Stomach (tissue), 9 donors: ENCODE data around the gene FYCO1. TPM values are rescaled to one million over a fixed set of nuclear protein-coding genes. Genes with fewer than 3 reads are reported as not detected.

Source experiments
- DNase-seq, 2 donors: peaks; one replicate each; pipeline versions ENCODE4 v3.0.0 to v3.0.0-alpha.2; 2013 to 2019
- H3K27ac ChIP-seq, 5 donors: fragments of 200-600 bp in 4 of 5; sonication (generic) in 4 of 5; one replicate each; pipeline ENCODE4 v1.5.1; 2013 to 2019; ENCODE audit warnings: mild to moderate bottlenecking in 1 of 5, moderate library complexity in 1 of 5
- H3K27me3 ChIP-seq, 3 donors: fragments of 200-600 bp; sonication (generic); one replicate each; pipeline ENCODE4 v1.5.1; 2017 to 2019; ENCODE audit warnings: mixed run types in 1 of 3
- H3K36me3 ChIP-seq, 4 donors: fragments of 200-600 bp; sonication (generic); 1 replicate in 3 of 4; 2 replicates in 1 of 4; pipeline ENCODE4 v1.5.1; 2016 to 2019
- H3K4me1 ChIP-seq, 4 donors: fragments of 200-600 bp; sonication (generic); one replicate each; pipeline ENCODE4 v1.5.1; 2016 to 2019
- H3K4me3 ChIP-seq, 4 donors: fragments of 200-600 bp; sonication (generic) in 3 of 4; one replicate each; pipeline ENCODE4 v1.5.1; 2016 to 2019; ENCODE audit warnings: mild to moderate bottlenecking in 1 of 4
- H3K9me3 ChIP-seq, 4 donors: fragments of 200-600 bp; sonication (generic); one replicate each; pipeline ENCODE4 v1.5.1; 2016 to 2019
- CTCF ChIP-seq, 7 experiments: fragments of 450-650 bp in 4 of 7; fragments of 200-600 bp in 3 of 7; sonication (generic) in 3 of 7; IDR thresholded peaks; one replicate each; pipeline ENCODE4 v1.5.1; 2016 to 2019; ENCODE audit warnings: antibody characterized with exemption in 7 of 7, control low read depth in 2 of 7, mild to moderate bottlenecking in 1 of 7
- EP300 ChIP-seq: sonication (generic); formaldehyde crosslinking; IDR thresholded peaks from one replicate; pipeline ENCODE4 v1.6.1; 2017; ENCODE audit warnings: antibody characterized with exemption
- POLR2A ChIP-seq, 4 donors: fragments of 450-650 bp; IDR thresholded peaks; one replicate each; pipeline ENCODE4 v1.6.1; 2016; ENCODE audit warnings: antibody characterized with exemption in 4 of 4, control low read depth in 2 of 4, mild to moderate bottlenecking in 1 of 4, moderate library complexity in 1 of 4
- POLR2AphosphoS5 ChIP-seq, 3 donors: sonication (generic); formaldehyde crosslinking; IDR thresholded peaks; one replicate each; pipeline ENCODE4 v1.6.1; 2016; ENCODE audit warnings: antibody characterized with exemption in 3 of 3
- WGBS, 5 donors: extraction: QIAGEN DNeasy Blood & Tissue Kit in 3 of 5; methylation state at CpG; one replicate each; pipeline versions ENCODE4 v1.1.5 to v1.1.7; 2013 to 2018; 5-methylcytosine and 5-hydroxymethylcytosine counted together
- intact Hi-C: fragments of 100-400 bp; cut with DNase I; formaldehyde crosslinking; loops from one replicate; pipeline ENCODE4 v1.15.1; 2023; ENCODE audit warnings: low total_unique reads
- polyA plus RNA-seq, 3 donors: library from polyadenylated mRNA; stranded (reverse); fragments of 200-250 nt; gene quantifications; one replicate each; pipeline ENCODE4 v1.2.3, GENCODE V29; 2013
- total RNA-seq, 5 donors: library from RNA; depleted of rRNA; stranded (reverse); fragments of >200 nt; gene quantifications; one replicate each; pipeline versions ENCODE4 v1.1.0 to v1.2.3, GENCODE V29; 2014 to 2016
- donor health status: healthy with polysubstance abuse.
- donor health status: Bipolar disorder and iron deficiency.
- donor health status: healthy.

Gene FYCO1
- total and polyA plus RNA-seq, 8 donors: 10.7 to 97.4 (median 25.3) TPM

- H3K27me3 ChIP-seq: no peaks in the 10 kb centered on the region
- no peak overlapping the region for H3K27ac ChIP-seq
- no peaks in the 10 kb centered on the region for H3K9me3 ChIP-seq
- WGBS, 5 donors: 84 to 93% (median 86%) methylated on average over 4 of the region's 4 CpGs
- no peak for TF ChIP-seq EP300
- TF ChIP-seq POLR2A (IDR thresholded peaks at IDR 0.05): no peak
- TF ChIP-seq POLR2AphosphoS5 (IDR thresholded peaks at IDR 0.05): no peak
- no peak for TF ChIP-seq CTCF (IDR thresholded peaks at IDR 0.05)
- DNase-seq: no peak
- intact Hi-C loops: no loop called here
- peaks cover 42 to 98% (median 94%) of the 10 kb centered on the region in 4 donors for H3K36me3 ChIP-seq
- H3K4me1 ChIP-seq: peaks cover 0 to 1% (median under 1%) of the 10 kb centered on the region in 4 donors
- no peak overlapping the region for H3K4me3 ChIP-seq
Observed at GRCh38 chr3:45933591-45933990, 62.0 kb downstream of the FYCO1 start.

GRCh38 chr3:45932112-45932511 is 63.5 kb downstream of the FYCO1 start:
- Histone ChIP-seq H3K36me3 (peaks cover 49 to 100% (median 100%) of the 10 kb centered on the region in 4 donors), H3K4me1 (no peaks in the 10 kb centered on the region), H3K9me3 (no peaks in the 10 kb centered on the region), H3K27ac (no peak overlapping the region), H3K27me3 (no peaks in the 10 kb centered on the region), H3K4me3 (no peak overlapping the region)
- intact Hi-C loops: no loop called here
- WGBS, 5 donors: 60 to 92% (median 89%) methylated on average over 4 of the region's 4 CpGs
- TF ChIP-seq CTCF (IDR thresholded peaks at IDR 0.05): no peak
- TF ChIP-seq POLR2AphosphoS5 (IDR thresholded peaks at IDR 0.05): no peak
- no peak for TF ChIP-seq EP300
- TF ChIP-seq POLR2A (IDR thresholded peaks at IDR 0.05): no peak
- no peak for DNase-seq

GRCh38 chr3:45931496-45931895 is 64.1 kb downstream of the FYCO1 start:
- Histone ChIP-seq H3K36me3 (peaks cover 49 to 100% (median 100%) of the 10 kb centered on the region in 4 donors), H3K4me1 (no peaks in the 10 kb centered on the region), H3K27ac (no peak overlapping the region), H3K4me3 (no peak overlapping the region), H3K27me3 (no peaks in the 10 kb centered on the region), H3K9me3 (no peaks in the 10 kb centered on the region)
- WGBS, 5 donors: 85 to 95% (median 90%) methylated on average over 6 of the region's 6 CpGs
- TF ChIP-seq EP300 (no peak), POLR2AphosphoS5 (IDR thresholded peaks at IDR 0.05) (no peak), POLR2A (IDR thresholded peaks at IDR 0.05) (no peak), CTCF (IDR thresholded peaks at IDR 0.05) (no peak)
- intact Hi-C loops: no loop called here
- DNase-seq: no peak

GRCh38 chr3:45929042-45929679 is 66.5 kb downstream of the FYCO1 start:
- peak; percentile 41 to 54 for DNase-seq
- intact Hi-C loops: loop anchor here (10.0 kb wide), 1 partner anchor 164 kb away; no protein-coding TSS in a partner anchor
- WGBS, 5 donors: 72 to 89% (median 77%) methylated on average over 8 to 9 of the region's 9 CpGs
- Histone ChIP-seq H3K27ac (no peak overlapping the region), H3K4me3 (no peak overlapping the region), H3K9me3 (no peaks in the 10 kb centered on the region), H3K36me3 (peaks cover 49 to 100% (median 99%) of the 10 kb centered on the region in 4 donors), H3K4me1 (no peaks in the 10 kb centered on the region), H3K27me3 (no peaks in the 10 kb centered on the region)
- no peak for TF ChIP-seq POLR2AphosphoS5 (IDR thresholded peaks at IDR 0.05)
- TF ChIP-seq CTCF (IDR thresholded peaks at IDR 0.05): peak in 5 of 7 experiments; percentile 11 to 64 (median 46)
